Ureter (tissue), 1 donor: Measurements from ENCODE around the gene LRRC40. TPM values are rescaled to one million over a fixed set of nuclear protein-coding genes. Genes with fewer than 3 reads are reported as not detected.

Experiments used
- DNase-seq: peaks from one replicate; pipeline ENCODE4 v3.0.0-alpha.2; 2020; ENCODE audit warnings: low spot score
- total RNA-seq: library from RNA; stranded (reverse); gene quantifications from one replicate; pipeline ENCODE4 v1.2.4, GENCODE V29; 2023
- donor health status: DM: yes; HTN: yes; CAD: no.

Gene LRRC40
- total RNA-seq, 1 donor from 2014 or later = 13.1 TPM

GRCh38 chr1:70115315-70115714, 90.1 kb downstream of the LRRC40 start:
- DNase-seq = no peak

DNA sequence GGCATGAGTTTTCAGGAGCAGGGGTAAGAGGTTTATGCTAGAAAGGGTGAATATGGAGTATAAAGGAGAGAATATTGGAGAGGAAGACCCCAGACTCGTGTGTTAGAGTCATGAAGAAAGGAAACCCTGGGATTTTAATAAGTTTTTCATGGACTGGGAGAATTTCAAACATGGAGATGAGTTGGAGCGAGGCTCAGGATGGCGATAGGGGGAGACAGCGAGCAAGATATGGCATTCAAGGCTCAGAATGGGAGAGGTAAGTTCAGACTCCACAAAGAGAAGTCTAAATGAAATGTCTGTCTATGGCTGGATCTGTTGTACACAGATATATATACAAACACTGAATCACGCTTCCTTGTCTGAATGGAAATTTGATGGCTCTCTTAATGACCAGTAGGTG, 92.5 kb downstream of the LRRC40 start:
- no peak for DNase-seq

- DNase-seq = no peak
Observed at GRCh38 chr1:70109241-70109640, 96.1 kb downstream of the LRRC40 start.

GRCh38 chr1:70103770-70104169, 101.6 kb downstream of the LRRC40 start:
- no peak for DNase-seq

DNA sequence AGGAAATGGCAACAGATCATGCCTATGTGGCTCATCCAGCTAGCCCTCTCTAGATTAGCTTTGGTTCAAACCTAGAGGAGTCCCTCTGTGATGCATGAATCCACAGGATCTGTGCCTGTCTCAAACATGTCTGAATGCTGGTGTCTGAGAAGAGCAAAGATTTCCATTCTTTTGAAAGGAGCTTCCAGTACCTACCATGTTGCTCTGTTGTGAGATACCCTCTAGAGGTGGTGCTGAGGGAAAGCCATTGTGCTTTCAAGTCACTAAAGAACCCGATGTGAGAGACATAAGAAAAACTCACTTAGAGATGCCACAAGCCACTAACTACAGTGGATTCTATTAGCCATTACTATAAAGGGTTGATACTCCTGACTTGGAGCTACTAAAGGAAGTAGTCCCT, 103.6 kb downstream of the LRRC40 start:
- DNase-seq = no peak

DNA sequence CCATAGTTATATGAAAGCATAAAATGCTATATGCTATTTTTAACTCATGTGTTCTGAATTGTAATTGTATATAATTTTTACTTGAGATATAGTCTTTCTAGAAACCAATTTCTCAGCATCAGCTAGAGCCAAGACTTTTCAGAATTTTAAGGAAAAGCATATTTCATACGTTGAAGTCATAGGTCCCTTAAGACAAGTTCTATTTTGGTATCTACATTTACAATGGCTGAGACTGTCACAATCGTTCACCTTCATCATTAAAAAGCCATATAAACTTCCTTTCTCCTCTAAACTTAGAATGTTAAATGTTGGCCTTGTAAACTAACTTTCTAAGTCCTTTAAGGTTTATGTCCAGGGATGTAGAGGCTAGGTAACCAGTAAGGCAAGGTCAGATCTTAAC, 104.1 kb downstream of the LRRC40 start:
- DNase-seq = no peak

Other genes starting within 250 kb of the LRRC40 start
- 184 TPM for gene SRSF11, start 15.8 kb upstream of the LRRC40 start, total RNA-seq
- 23.8 TPM for gene ANKRD13C, start 149.1 kb upstream of the LRRC40 start, total RNA-seq
- 6.4 TPM for gene CTH, start 205.7 kb upstream of the LRRC40 start, total RNA-seq